ENCODE data around the gene SLC19A1. TPM values are rescaled to one million over a fixed set of nuclear protein-coding genes. Genes with fewer than 3 reads are reported as not detected.

SLC19A1 gene
- total and polyA plus RNA-seq, 4 donors = 8.4 to 28.0 (median 13.0) TPM

GRCh38 chr21:45453308-45453950 is 88.8 kb downstream of the SLC19A1 start:
- H3K27ac ChIP-seq (ENCODE audit: low read depth in 1 of 2, low read length in 2 of 2) = peak overlapping the region; percentile 64 to 77
- H3K9ac ChIP-seq (ENCODE audit: low read depth in 1 of 2, low read length in 2 of 2) = peak overlapping the region in 1 of 2 donors; percentile 36
- no peak for DNase-seq (ENCODE audit: low spot score)
- no peaks in the 10 kb centered on the region for H3K9me3 ChIP-seq (ENCODE audit: control insufficient read depth in 4 of 4, low read length in 3 of 4)
- no peak for TF ChIP-seq GABPA (IDR thresholded peaks at IDR 0.05 in 1 of 2, conservative IDR thresholded peaks at IDR 0.05 in 1 of 2)
- TF ChIP-seq FOXA2 (IDR thresholded peaks at IDR 0.05) = no peak
- H3K27me3 ChIP-seq (ENCODE audit: control insufficient read depth in 4 of 4, insufficient read depth in 4 of 4, low read length in 3 of 4) = no peaks in the 10 kb centered on the region
- no peaks in the 10 kb centered on the region for H3K36me3 ChIP-seq (ENCODE audit: control insufficient read depth in 4 of 4, insufficient read depth in 3 of 4, low read depth in 1 of 4, low read length in 3 of 4)
- peaks cover 24 to 74% (median 60%) of the 10 kb centered on the region in 4 donors for H3K4me1 ChIP-seq (ENCODE audit: control insufficient read depth in 4 of 4, insufficient read depth in 4 of 4, low read length in 3 of 4)
- 84% methylated on average over 13 of the region's 13 CpGs for whole genome bisulfite sequencing
- H3K4me3 ChIP-seq (ENCODE audit: low read depth in 1 of 3, low read length in 3 of 3) = no peak overlapping the region

GRCh38 chr21:45452696-45453307 is 89.4 kb downstream of the SLC19A1 start:
- no peaks in the 10 kb centered on the region for H3K9me3 ChIP-seq (ENCODE audit: control insufficient read depth in 4 of 4, low read length in 3 of 4)
- no peak overlapping the region for H3K27ac ChIP-seq (ENCODE audit: low read depth in 1 of 2, low read length in 2 of 2)
- no peak overlapping the region for H3K9ac ChIP-seq (ENCODE audit: low read depth in 1 of 2, low read length in 2 of 2)
- H3K27me3 ChIP-seq (ENCODE audit: control insufficient read depth in 4 of 4, insufficient read depth in 4 of 4, low read length in 3 of 4) = no peaks in the 10 kb centered on the region
- H3K4me3 ChIP-seq (ENCODE audit: low read depth in 1 of 3, low read length in 3 of 3) = no peak overlapping the region
- H3K36me3 ChIP-seq (ENCODE audit: control insufficient read depth in 4 of 4, insufficient read depth in 3 of 4, low read depth in 1 of 4, low read length in 3 of 4) = no peaks in the 10 kb centered on the region
- TF ChIP-seq ZBTB33 (IDR thresholded peaks at IDR 0.05) (no peak), ATF3 (IDR thresholded peaks at IDR 0.05) (no peak), GABPA (IDR thresholded peaks at IDR 0.05 in 1 of 2, conservative IDR thresholded peaks at IDR 0.05 in 1 of 2) (no peak), CTCF (IDR thresholded peaks at IDR 0.05; ENCODE audit: low read depth, low read length, missing input control) (no peak), MAX (IDR thresholded peaks at IDR 0.05) (no peak), HNF4A (conservative IDR thresholded peaks at IDR 0.05) (no peak), SP1 (IDR thresholded peaks at IDR 0.05) (no peak), HNF4G (IDR thresholded peaks at IDR 0.05) (no peak), FOXA2 (IDR thresholded peaks at IDR 0.05) (no peak), REST (IDR thresholded peaks at IDR 0.05) (no peak), FOXA1 (IDR thresholded peaks at IDR 0.05) (no peak), TAF1 (conservative IDR thresholded peaks at IDR 0.05) (no peak), YY1 (IDR thresholded peaks at IDR 0.05) (no peak), JUND (IDR thresholded peaks at IDR 0.05) (no peak), NR2F2 (IDR thresholded peaks at IDR 0.05) (no peak), EGR1 (IDR thresholded peaks at IDR 0.05; ENCODE audit: low read depth in 2 of 2) (no peak), RAD21 (IDR thresholded peaks at IDR 0.05) (no peak)
- 96% methylated on average over 7 of the region's 7 CpGs for WGBS
- peaks cover 24 to 77% (median 61%) of the 10 kb centered on the region in 4 donors for H3K4me1 ChIP-seq (ENCODE audit: control insufficient read depth in 4 of 4, insufficient read depth in 4 of 4, low read length in 3 of 4)
- DNase-seq (ENCODE audit: low spot score) = no peak
